ENCODE results near the gene SRGAP1.

The SRGAP1 gene

GRCh38 chr12:64181430-64182291 lies 337.2 kb downstream of the SRGAP1 start:
- H3K4me3 ChIP-seq (replicated peaks in 1 of 2; ENCODE audit: low read depth in 2 of 2, low read length in 2 of 2), result no peak overlapping the region
- DNase-seq (ENCODE audit: low read depth in 2 of 2), result peak; percentile 92 to 99
- TF ChIP-seq CTCF (IDR thresholded peaks at IDR 0.05; ENCODE audit: low read depth, low read length), result peak; percentile 47

- no peak overlapping the region for H3K4me3 ChIP-seq (replicated peaks in 1 of 2; ENCODE audit: low read depth in 2 of 2, low read length in 2 of 2)
- no peak for DNase-seq (ENCODE audit: low read depth in 2 of 2)
- TF ChIP-seq CTCF (IDR thresholded peaks at IDR 0.05; ENCODE audit: low read depth, low read length), result no peak
Measured at GRCh38 chr12:64184216-64184615, 339.7 kb downstream of the SRGAP1 start.

GRCh38 chr12:64186789-64187188 lies 342.3 kb downstream of the SRGAP1 start:
- TF ChIP-seq CTCF (IDR thresholded peaks at IDR 0.05; ENCODE audit: low read depth, low read length), result no peak
- DNase-seq (ENCODE audit: low read depth in 2 of 2), result peak in 1 of 2 donors; percentile 78
- H3K4me3 ChIP-seq (replicated peaks in 1 of 2; ENCODE audit: low read depth in 2 of 2, low read length in 2 of 2), result no peak overlapping the region

GRCh38 chr12:64187370-64187769 lies 342.9 kb downstream of the SRGAP1 start:
- H3K4me3 ChIP-seq (replicated peaks in 1 of 2; ENCODE audit: low read depth in 2 of 2, low read length in 2 of 2), result peak overlapping the region in 1 of 2 donors; percentile 9
- peak; percentile 82 to 84 for DNase-seq (ENCODE audit: low read depth in 2 of 2)
- TF ChIP-seq CTCF (IDR thresholded peaks at IDR 0.05; ENCODE audit: low read depth, low read length), result no peak

GRCh38 chr12:64187794-64188193 lies 343.3 kb downstream of the SRGAP1 start:
- no peak for DNase-seq (ENCODE audit: low read depth in 2 of 2)
- H3K4me3 ChIP-seq (replicated peaks in 1 of 2; ENCODE audit: low read depth in 2 of 2, low read length in 2 of 2), result no peak overlapping the region
- no peak for TF ChIP-seq CTCF (IDR thresholded peaks at IDR 0.05; ENCODE audit: low read depth, low read length)

GRCh38 chr12:64189530-64189929 lies 345.0 kb downstream of the SRGAP1 start:
- TF ChIP-seq CTCF (IDR thresholded peaks at IDR 0.05; ENCODE audit: low read depth, low read length), result no peak
- no peak overlapping the region for H3K4me3 ChIP-seq (replicated peaks in 1 of 2; ENCODE audit: low read depth in 2 of 2, low read length in 2 of 2)
- no peak for DNase-seq (ENCODE audit: low read depth in 2 of 2)
